Nasal cavity respiratory epithelium epithelial cell of viscerocranial mucosa (primary cell): ENCODE data around the gene LRRC61. TPM values are rescaled to one million over a fixed set of nuclear protein-coding genes. Genes with fewer than 3 reads are reported as not detected.

Source experiments
- total RNA-seq: library from RNA; depleted of rRNA; stranded (reverse); fragments of >200 nt; gene quantifications from 2 replicates; pipeline ENCODE4 v1.2.3, GENCODE V29; 2014

LRRC61 gene, protein sequence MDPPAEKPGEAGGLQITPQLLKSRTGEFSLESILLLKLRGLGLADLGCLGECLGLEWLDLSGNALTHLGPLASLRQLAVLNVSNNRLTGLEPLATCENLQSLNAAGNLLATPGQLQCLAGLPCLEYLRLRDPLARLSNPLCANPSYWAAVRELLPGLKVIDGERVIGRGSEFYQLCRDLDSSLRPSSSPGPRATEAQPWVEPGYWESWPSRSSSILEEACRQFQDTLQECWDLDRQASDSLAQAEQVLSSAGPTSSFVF
- total RNA-seq: 10.8 and 11.6 TPM in 2 replicates

DNA sequence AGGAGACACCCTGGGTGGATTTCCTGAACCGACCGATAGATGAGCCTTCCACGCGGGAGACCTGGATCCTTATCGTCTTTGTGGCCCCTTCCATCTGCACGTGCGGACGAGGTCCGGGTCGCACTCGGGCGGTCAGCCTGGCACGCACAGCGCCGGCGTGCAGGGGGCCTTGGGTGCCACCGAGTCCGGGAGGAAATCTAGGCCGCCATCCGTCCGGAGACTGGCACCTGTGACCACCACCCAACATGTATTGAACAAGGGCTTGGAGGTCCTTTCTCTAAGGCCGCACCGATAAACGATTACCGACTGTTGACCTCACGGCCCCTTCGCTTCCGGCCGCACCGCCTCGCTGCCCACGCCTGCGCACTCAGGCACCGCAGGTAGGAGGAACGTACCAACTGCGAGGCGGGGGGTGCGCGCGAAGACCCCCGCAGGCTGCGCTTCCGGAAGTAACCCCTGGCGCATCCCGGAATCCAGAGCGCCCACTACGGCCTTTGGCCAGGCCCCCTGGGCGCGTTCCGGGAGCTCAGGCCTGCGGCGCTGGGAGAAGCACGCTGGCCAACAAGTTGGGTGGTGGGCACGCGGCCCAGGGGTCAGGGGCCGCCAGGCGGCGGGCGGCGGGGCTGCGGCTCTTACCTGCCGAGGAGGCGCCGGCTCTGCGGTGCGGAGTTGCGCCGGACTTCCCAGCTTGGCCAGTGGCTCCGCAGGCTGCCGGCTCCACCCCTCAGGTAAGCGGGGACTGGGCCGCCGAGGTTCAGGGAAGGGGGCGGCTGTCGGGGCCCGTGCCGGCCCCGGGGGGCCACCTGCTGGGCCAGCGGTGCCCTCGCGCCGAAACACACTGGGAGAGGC lies at the start of gene LRRC61, which contains the start of gene ACTR3C:
TSS of gene LRRC61 (plus strand) at position 523 of the 849 bp plus-strand sequence. CDS start 13,507 bp downstream, outside the sequence.
TSS of gene ACTR3C (minus strand) at position 713 of the 849 bp plus-strand sequence. CDS start 28,249 bp downstream, outside the sequence.

GRCh38 chr7:150341263-150342120 lies 18.3 kb downstream of the LRRC61 start, which contains the start of gene RARRES2:
RARRES2 (minus strand) TSS chr7:150341629; CDS start chr7:150340609, 1,020 bp downstream.

DNA sequence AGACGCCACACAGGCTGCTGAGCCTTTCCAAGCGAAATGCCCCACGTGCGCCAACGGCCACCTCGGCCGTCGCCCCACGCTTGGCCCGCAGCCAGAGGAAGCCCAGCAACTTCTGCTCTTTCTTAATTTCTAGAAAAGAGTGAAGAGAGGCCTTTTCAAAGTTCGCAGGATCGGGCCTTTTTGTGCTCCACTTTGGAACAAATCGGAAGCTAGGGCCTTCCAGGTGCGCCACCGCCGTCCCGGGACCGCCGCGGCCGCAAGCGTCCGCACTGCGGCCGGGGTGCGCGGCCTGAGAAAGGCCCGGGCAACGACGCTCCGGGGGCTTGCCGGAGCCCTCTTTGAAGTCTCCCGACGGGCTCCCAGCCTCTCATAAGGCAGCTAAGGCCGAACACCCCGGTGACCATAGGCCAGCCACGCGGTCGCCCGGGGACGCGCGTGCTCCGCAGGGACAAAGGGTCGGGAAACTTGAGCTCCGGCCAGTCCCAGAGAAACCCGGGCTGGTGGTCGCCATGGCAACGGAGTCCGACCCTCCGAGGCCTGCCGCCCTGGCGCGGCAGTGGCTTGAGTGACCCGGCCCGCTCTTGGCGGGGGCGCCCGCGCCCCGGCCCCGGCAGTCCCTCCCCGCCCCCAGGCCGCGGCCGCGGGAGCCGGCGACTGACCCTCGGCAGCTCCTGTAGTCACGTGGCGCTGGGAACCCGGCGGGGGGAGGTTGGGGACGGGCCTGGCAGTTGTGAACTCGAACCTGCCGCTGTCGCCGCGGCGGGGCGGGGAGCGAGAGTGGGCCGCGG lies 45.1 kb downstream of the LRRC61 start, which contains the start of gene REPIN1:
TSS of gene REPIN1 (plus strand) at position 727 of the 788 bp plus-strand sequence. CDS start 890 bp downstream, outside the sequence.

DNA sequence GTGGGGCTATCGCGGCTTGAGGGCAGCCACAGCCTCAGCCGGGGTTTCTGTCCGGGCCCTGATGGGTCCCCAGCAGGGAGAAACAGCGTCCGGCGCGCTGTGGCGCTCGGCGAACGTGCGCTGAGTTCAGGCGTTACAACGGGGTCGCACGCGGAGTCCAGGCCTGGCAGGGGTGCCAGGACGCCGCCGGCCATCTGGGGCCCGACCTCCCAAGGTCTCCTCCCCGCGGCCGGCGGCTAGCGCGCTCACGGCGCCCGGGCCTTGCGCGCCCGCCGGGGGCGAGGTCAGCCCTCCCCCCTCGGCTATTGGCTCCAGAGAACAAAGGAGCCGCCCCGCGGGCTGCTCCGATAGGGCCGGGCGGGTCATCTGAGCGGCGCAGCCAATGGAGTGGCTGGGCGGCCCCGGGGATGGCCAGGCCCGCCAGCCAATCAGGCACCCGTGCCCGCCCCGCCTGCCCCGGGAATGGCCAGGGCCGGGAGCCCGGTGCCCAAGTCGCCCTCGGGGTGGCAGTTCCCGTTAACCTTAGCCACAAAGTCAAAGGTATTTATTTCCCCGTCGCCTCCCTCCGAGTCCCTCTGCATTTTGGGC lies 55.8 kb downstream of the LRRC61 start, which contains the start of gene ZNF775:
TSS of gene ZNF775 (plus strand) at position 478 of the 588 bp plus-strand sequence. CDS start 9,141 bp downstream, outside the sequence.

Other genes starting within 250 kb of the LRRC61 start
- 5.5 and 12.2 TPM in 2 replicates for gene ACTR3C, start 190 bp downstream of the LRRC61 start, total RNA-seq
- gene RARRES2, start 18.3 kb downstream of the LRRC61 start, total RNA-seq: not detected in 2 replicates
- gene REPIN1, start 45.5 kb downstream of the LRRC61 start, total RNA-seq: 30.4 TPM in 2 replicates
- 2.4 and 2.5 TPM in 2 replicates for gene ZNF775, start 56.0 kb downstream of the LRRC61 start, total RNA-seq
- gene GIMAP8, start 127.3 kb downstream of the LRRC61 start, total RNA-seq: not detected in 2 replicates
- not detected in 2 replicates for gene GIMAP7, start 191.5 kb downstream of the LRRC61 start, total RNA-seq
- gene GIMAP4, start 244.0 kb downstream of the LRRC61 start, total RNA-seq: not detected in 2 replicates